Epithelial cell of prostate (primary cell): ENCODE results near the gene ST3GAL3.
A peak's percentile ranks its signal among the peaks of the same experiment; 100 is the strongest.
"Not testable (repeated sequence)": the region's sequence is repeated elsewhere in the genome, so short reads cannot be mapped to it uniquely, and the experiment has no call there.

Experiments used
- DNase-seq: peaks from one replicate; pipeline ENCODE4 v3.0.0-alpha.2; 2011; ENCODE audit warnings: low read depth, low spot score
- H3K27ac ChIP-seq: fragments of 450-650 bp; 2 replicates; pipeline ENCODE4 v1.5.1; 2017; ENCODE audit warnings: mild to moderate bottlenecking

ST3GAL3 gene

DNA sequence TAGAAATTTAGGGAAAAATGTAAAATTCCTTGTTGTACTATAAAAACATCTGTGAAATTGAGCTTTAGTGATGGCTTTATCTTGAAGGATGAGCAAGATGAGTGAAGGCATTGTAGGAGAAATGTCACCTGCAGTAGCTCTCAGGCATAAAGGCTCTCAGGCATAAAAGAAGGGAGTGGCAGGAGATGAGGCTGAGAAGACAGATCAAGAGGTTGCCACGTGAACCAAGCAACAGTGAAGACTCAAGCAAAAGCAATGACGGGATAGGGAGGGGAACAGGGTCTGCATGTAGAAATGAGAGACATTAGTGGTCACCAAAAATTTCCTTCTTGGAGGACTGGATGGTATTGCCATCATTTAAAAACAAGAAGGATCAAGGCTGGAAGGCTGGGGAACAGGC is 98.8 kb downstream of the ST3GAL3 start:
- no peak overlapping the region for H3K27ac ChIP-seq
- DNase-seq = no peak

GRCh38 chr1:43809097-43809673 is 101.8 kb downstream of the ST3GAL3 start:
- no peak overlapping the region for H3K27ac ChIP-seq
- no peak for DNase-seq

DNA sequence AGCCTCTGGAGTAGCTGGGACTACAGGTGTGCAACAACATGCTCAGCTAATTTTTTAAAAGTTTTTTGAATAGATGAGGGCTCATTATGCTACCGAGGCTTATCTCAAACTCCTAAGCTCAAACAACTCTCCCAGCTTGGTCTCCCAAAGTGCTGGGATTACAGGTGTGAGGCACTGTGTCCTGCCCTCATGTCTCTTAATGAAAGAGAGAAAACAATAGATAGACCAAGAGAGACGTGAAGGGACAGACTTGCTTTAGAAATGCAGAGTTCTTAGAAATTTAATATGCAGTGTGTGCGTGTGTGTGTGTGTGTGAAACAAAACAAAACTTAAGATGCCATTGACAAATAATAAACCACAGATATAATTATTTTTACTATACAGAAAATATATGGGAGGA is 105.2 kb downstream of the ST3GAL3 start:
- DNase-seq = no peak
- H3K27ac ChIP-seq = no peak overlapping the region

- DNase-seq = no peak
- no peak overlapping the region for H3K27ac ChIP-seq
Observed at GRCh38 chr1:43814401-43814800, 107.1 kb downstream of the ST3GAL3 start.

DNA sequence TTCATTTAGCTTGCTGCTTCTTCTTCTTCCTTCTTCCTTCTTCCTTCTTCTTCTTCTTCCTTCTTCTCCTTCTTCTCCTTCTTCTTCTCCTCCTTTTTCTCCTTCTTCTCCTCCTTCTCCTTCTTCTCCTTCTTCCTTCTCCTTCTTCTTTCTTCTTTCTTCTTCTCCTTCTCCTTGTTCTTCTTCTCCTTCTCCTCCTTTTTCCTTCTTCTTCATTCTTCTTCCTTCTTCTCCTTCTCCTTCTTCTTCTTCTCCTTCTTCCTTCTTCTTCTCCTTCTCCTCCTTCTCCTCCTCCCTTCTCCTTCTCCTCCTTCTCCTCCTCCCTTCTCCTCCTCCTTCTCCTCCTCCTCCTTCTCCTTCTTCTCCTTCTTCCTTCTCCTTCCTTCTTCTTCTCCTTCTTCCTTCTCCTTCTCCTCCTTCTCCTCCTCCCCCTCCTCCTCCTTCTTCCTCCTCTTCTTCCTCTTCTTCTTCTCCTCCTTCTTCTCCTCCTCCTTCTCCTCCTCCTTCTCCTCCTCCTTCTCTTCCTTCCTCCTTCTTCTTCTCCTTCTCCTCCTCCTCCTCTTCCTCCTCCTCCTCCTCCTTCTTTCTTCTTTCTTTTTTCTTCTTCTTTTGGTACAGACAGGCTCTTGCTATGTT is 110.1 kb downstream of the ST3GAL3 start:
- no peak for DNase-seq
- H3K27ac ChIP-seq = no peak overlapping the region

DNA sequence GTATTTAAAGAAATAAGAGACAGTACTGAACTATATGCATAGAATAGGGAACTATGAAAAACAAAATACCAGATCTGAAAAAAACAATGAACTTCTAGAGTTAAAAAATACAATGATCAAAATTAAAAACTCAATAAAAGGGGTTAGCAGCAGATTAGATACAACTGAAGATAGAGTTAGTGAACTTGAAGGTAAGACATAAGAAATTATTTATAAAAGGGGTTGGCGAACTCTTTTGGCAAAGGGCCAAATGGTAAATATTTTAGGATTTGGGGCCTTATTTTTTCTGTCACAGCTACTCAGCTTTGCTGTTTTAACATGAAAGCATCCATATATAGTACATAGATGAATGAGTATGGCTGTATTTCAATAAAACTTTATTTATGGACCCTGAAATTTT is 111.4 kb downstream of the ST3GAL3 start:
- DNase-seq = no peak
- no peak overlapping the region for H3K27ac ChIP-seq

DNA sequence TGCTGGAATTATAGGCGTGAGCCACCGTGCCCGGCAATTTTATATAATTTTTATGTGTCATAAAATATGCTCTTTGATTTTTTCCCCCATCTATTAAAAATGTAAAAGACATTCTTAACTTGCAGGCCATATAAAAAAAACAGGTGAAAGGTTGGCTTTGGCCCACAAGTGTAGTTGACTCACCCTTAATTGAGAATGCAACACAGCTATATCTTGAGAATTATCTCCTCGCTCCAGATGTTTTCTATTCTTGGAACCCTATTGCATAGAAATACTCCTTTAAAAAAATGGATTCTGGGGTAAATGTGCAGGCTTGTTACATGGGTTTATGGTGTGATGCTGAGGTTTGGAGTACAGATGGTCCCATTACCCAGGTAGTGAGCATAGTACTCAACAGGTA is 112.0 kb downstream of the ST3GAL3 start:
- no peak overlapping the region for H3K27ac ChIP-seq
- no peak for DNase-seq

DNA sequence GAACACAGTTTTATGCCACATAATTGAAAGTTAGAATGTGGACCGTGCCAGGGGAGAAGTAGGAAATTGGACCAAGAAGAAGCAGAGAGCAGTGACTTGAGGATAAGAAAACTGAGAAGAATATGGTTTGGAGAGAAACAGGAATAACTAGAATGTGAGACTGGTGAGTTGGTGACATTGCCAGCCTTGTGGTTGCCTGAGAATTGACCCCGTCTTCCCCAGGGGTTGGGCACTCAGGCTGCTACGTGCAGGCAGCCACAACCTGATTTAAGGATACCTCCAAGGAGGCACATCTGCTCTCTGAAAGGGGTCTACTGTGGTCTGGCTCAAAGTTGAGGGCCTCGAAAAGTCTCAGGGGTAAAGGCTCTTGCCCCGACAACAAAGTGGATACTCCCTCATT is 114.1 kb downstream of the ST3GAL3 start:
- DNase-seq = no peak
- H3K27ac ChIP-seq = peak overlapping the region; percentile 49

DNA sequence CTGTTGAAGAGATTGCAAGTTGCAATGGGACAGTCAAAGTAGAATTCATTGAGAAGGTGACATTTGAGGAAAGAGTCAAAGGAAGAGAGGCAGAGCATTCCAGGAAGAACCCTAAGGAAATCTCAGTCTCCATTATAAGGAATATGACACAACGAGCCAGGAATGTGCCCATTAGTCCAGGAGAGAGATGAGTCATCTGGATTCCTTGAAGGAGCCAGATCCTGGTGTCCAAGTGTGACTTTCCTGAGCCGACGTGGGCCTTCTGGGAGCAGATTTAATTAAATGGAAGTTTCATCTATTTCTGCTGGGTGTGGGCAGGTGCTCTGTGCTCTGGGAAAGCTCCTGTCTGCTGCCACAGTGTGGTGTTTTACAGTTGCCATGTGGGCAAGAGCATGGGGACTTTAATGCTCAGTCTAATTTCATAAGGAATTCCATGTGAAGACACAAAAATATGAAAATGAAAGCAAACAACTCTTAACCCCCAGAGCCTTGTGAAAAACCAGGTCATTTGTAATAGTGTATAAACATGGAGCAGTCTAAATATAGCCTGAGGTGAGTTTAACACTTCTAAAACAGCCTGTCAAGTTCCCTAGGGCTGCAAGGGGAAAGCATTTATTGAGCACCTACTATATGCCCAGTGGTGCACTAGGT is 114.8 kb downstream of the ST3GAL3 start:
- DNase-seq = no peak
- H3K27ac ChIP-seq = peak overlapping the region; percentile 49

DNA sequence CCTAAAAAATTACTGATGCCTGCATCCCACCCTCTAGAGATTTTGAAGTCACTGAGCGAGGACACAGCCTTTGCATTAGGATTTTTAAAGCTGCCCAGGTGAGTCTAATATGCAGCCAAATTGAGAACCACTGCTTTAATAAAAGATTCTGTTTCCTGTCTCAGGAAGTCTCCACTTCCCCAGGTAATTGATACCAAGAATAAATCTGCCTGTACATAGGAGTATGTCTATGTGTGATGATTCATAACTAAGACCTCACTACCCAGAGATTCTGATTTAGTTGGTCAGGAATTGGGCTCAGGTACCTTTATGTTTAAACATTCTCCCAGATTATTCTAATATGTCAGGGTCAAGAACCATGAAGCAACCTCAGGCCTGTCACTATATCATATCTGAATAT is 117.5 kb downstream of the ST3GAL3 start:
- no peak for DNase-seq
- H3K27ac ChIP-seq = no peak overlapping the region

GRCh38 chr1:43828574-43828973 is 121.2 kb downstream of the ST3GAL3 start:
- H3K27ac ChIP-seq = no peak overlapping the region
- DNase-seq = no peak

DNA sequence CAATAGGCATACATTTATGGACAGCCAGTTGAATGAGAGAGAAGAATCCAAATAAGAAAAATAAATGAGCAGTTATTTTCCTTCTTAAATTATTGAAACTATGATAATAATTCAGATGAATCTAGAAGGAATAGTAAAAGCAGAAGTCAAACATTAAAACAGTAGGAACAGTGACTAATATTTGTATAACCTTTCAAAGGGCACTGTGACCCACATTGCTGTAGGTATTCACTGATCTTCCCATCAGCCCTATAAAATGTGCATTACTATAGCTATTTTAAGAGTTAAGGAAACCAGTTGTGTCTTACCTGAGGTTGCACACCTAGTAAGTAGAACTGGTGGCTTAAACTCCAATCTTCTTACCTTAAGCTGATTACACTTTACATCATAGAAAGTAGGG is 123.5 kb downstream of the ST3GAL3 start:
- no peak overlapping the region for H3K27ac ChIP-seq
- DNase-seq = no peak

DNA sequence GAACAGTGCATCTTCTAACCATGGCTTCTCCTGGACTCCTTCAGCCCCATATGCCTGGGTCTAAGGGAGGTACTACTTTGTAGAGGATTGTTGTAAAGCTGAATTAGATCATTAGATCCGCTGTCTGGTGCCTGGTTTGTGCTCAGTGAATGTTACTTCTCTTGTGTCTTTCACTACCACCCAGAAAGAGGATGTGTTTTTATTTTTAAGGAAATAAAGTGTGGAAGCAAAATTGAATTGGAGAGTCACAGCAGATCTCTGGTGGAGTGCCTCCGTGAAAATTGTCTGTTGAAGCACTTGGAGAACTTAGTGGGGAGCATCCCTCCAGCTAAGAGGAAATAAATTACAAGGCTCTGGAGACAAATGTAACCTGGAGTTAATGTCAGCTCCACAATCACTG is 124.5 kb downstream of the ST3GAL3 start:
- DNase-seq = no peak
- no peak overlapping the region for H3K27ac ChIP-seq

GRCh38 chr1:43832255-43832654 is 124.9 kb downstream of the ST3GAL3 start:
- DNase-seq = no peak
- H3K27ac ChIP-seq = no peak overlapping the region

- no peak overlapping the region for H3K27ac ChIP-seq
Observed at GRCh38 chr1:43832998-43833397, 125.7 kb downstream of the ST3GAL3 start.

DNA sequence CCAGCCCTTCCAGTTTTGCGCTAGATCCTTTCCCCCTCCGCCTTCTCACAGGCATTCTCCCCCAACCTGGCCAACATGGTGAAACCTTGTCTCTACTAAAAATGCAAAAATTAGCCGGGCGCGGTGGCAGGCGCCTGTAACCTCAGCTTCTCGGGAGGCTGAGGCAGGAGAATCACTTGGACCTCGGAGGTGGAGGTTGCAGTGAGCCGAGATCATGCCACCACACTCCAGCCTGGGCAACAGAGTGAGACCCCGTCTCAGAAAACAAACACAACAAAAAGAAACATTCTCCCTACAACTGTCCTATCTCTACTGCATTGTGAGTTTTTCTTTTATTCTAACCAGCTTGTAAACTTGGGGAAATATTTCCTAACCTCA is 126.6 kb downstream of the ST3GAL3 start:
- H3K27ac ChIP-seq, DNase-seq: not testable (repeated sequence)

More at GRCh38 chr1:43832998-43833397, 125.7 kb downstream of the ST3GAL3 start:
- DNase-seq = no peak

GRCh38 chr1:43834280-43835081 is 127.1 kb downstream of the ST3GAL3 start:
- DNase-seq = no peak

GRCh38 chr1:43835082-43836021 is 128.0 kb downstream of the ST3GAL3 start:
- no peak for DNase-seq
- no peak overlapping the region for H3K27ac ChIP-seq

More at GRCh38 chr1:43834280-43835081, 127.1 kb downstream of the ST3GAL3 start:
- no peak overlapping the region for H3K27ac ChIP-seq

DNA sequence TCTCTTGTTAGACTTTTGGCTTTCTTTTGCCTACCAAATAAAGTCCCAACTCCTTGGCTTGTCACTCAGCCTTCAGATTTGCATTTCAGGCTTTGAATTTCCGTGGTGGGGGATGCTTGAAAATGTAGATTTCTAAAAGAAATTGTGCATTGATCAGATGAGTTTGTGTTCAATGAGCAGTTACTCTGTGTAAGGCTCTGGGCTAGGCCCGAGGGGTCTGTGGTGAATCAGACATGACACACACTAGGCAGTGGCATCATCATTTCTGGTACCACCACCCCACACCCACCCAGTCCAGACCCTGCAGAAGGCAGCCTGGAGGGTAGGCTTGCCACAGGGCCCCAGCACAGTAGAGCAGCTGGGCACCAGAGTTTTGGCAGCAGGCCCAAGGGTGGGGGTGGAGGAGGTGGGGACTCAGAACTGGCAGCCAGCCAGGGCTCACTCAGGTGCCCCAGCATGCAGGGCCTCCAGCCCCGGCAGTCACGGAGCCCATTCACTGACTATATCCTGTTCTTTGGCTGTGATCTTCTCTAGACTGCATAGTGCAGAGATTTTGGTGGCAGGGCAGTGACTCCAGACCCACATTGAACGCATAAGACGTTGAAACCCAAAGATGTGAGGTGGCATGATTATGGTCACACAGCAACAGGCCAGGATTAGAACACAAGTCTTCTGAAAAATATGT is 129.1 kb downstream of the ST3GAL3 start:
- no peak for DNase-seq
- H3K27ac ChIP-seq = peak overlapping the region; percentile 1
